HepG2 (cell line): ENCODE data around the gene PYGO2. TPM values are rescaled to one million over a fixed set of nuclear protein-coding genes. Genes with fewer than 3 reads are reported as not detected.

Experiments used
- AHR ChIP-seq: IDR thresholded peaks from 2 replicates; pipeline ENCODE4 v1.6.1; 2018; ENCODE audit warnings: missing genetic modification reagents, missing compliant biosample characterization
- BCL6 ChIP-seq: IDR thresholded peaks from 2 replicates; pipeline ENCODE4 v1.6.1; 2016; ENCODE audit warnings: missing genetic modification reagents, missing compliant biosample characterization
- CHD4 ChIP-seq: fragments of 200-600 bp; sonication (generic); IDR thresholded peaks from 2 replicates; pipeline ENCODE4 v1.7.0; 2017; ENCODE audit warnings: mild to moderate bottlenecking, low read length, borderline replicate concordance
- DR1 ChIP-seq: sonication (generic); formaldehyde crosslinking; IDR thresholded peaks from 2 replicates; pipeline ENCODE4 v1.8.0; 2021; ENCODE audit warnings: mild to moderate bottlenecking, missing genetic modification reagents, inconsistent platforms
- ESRRA ChIP-seq: sonication (generic); formaldehyde crosslinking; IDR thresholded peaks from 2 replicates; pipeline ENCODE4 v1.5.1; 2020; ENCODE audit warnings: mild to moderate bottlenecking, low read depth, missing genetic modification reagents
- FOSL2 ChIP-seq: sonication (generic); formaldehyde crosslinking; IDR thresholded peaks from 2 replicates; pipeline ENCODE4 v1.4.0; 2020; ENCODE audit warnings: missing genetic modification reagents
- KAT8 ChIP-seq: IDR thresholded peaks from 2 replicates; pipeline ENCODE4 v1.6.1; 2016; ENCODE audit warnings: missing genetic modification reagents, missing compliant biosample characterization
- LCORL ChIP-seq, 2 experiments: fragments of 450-650 bp in 1 of 2; sonication (generic) in 1 of 2; formaldehyde crosslinking in 1 of 2; IDR thresholded peaks; 2 replicates each; pipeline versions ENCODE4 v1.5.0 to v1.6.1; 2017 to 2020; ENCODE audit warnings: antibody characterized with exemption in 1 of 2, missing genetic modification reagents in 1 of 2
- PHF8 ChIP-seq: sonication (generic); formaldehyde crosslinking; IDR thresholded peaks from 2 replicates; pipeline ENCODE4 v1.5.0; 2020; ENCODE audit warnings: missing genetic modification reagents
- RBAK ChIP-seq: sonication (generic); formaldehyde crosslinking; IDR thresholded peaks from 2 replicates; pipeline ENCODE4 v1.5.1; 2020; ENCODE audit warnings: mild to moderate bottlenecking, missing genetic modification reagents
- RCOR2 ChIP-seq: IDR thresholded peaks from 2 replicates; pipeline ENCODE4 v1.6.1; 2016; ENCODE audit warnings: missing biosample characterization, missing genetic modification reagents
- TCF12 ChIP-seq, 2 experiments: fragments of 450-650 bp in 1 of 2; sonication (generic) in 1 of 2; formaldehyde crosslinking in 1 of 2; IDR thresholded peaks; 2 replicates each; pipeline versions ENCODE4 v1.6.1 to v1.8.0; 2017 to 2022; ENCODE audit warnings: antibody characterized with exemption in 1 of 2, mild to moderate bottlenecking in 1 of 2, missing genetic modification reagents in 1 of 2, moderate library complexity in 1 of 2
- TOE1 ChIP-seq: sonication (generic); formaldehyde crosslinking; IDR thresholded peaks from 2 replicates; pipeline ENCODE4 v1.4.0; 2020; ENCODE audit warnings: mild to moderate bottlenecking, missing genetic modification reagents
- U2AF2 ChIP-seq: fragments of 200-400 bp; formaldehyde crosslinking; IDR thresholded peaks from 2 replicates; pipeline ENCODE4 v1.6.1; 2017; ENCODE audit warnings: low read depth, mild to moderate bottlenecking, low read length
- ZNF331 ChIP-seq: sonication (generic); formaldehyde crosslinking; IDR thresholded peaks from 2 replicates; pipeline ENCODE4 v1.4.0; 2020; ENCODE audit warnings: missing genetic modification reagents
- ZNF350 ChIP-seq: sonication (generic); formaldehyde crosslinking; IDR thresholded peaks from 2 replicates; pipeline ENCODE4 v1.4.0; 2020; ENCODE audit warnings: mild to moderate bottlenecking, low read depth, missing genetic modification reagents, borderline replicate concordance
- ZNF558 ChIP-seq: sonication (generic); formaldehyde crosslinking; IDR thresholded peaks from 2 replicates; pipeline ENCODE4 v1.9.0; 2022; ENCODE audit warnings: mild to moderate bottlenecking, missing genetic modification reagents, borderline replicate concordance
- polyA plus RNA-seq, 8 experiments: library from polyadenylated mRNA; depleted of rRNA in 3 of 8; stranded (reverse) in 7 of 8; unstranded in 1 of 8; fragments of >200 nt; fragmentation: Illumina TruSeq in 4 of 8; extraction: Trizol in 4 of 8; gene quantifications; 2 replicates each; pipeline versions ENCODE4 v1.2.1 to v1.2.3, GENCODE V29; 2011 to 2016; ENCODE audit warnings: low read depth in 4 of 8, missing spikeins in 1 of 8, mixed read lengths in 1 of 8; ENCODE audit not compliant: insufficient read depth in 1 of 8
- total RNA-seq, 5 experiments: library from RNA; depleted of rRNA; stranded (reverse); fragments of >200 nt; fragmentation: Illumina TruSeq; extraction: Trizol; gene quantifications; 2 replicates each; pipeline ENCODE4 v1.2.3, GENCODE V29; 2016; ENCODE audit warnings: low read depth in 1 of 5
- TF ChIP-seq, protein P1 (sequence below): sonication (generic); formaldehyde crosslinking; IDR thresholded peaks from 2 replicates; pipeline ENCODE4 v1.4.0; 2020; ENCODE audit warnings: missing genetic modification reagents
- TF ChIP-seq, protein P2 (sequence below): sonication (generic); formaldehyde crosslinking; IDR thresholded peaks from 2 replicates; pipeline ENCODE4 v1.5.1; 2020; ENCODE audit warnings: mild to moderate bottlenecking, missing genetic modification reagents, borderline replicate concordance
- TF ChIP-seq, protein P3 (sequence below): sonication (generic); formaldehyde crosslinking; conservative IDR thresholded peaks from 2 replicates; pipeline ENCODE4 v1.4.0; 2020; ENCODE audit warnings: missing genetic modification reagents
- TF ChIP-seq, protein P4 (sequence below): sonication (generic); formaldehyde crosslinking; IDR thresholded peaks from 2 replicates; pipeline ENCODE4 v1.8.0; 2022; ENCODE audit warnings: missing genetic modification reagents, mild to moderate bottlenecking, inconsistent platforms, borderline replicate concordance
- TF ChIP-seq, protein P5 (sequence below), 2 experiments: sonication (generic) in 1 of 2; formaldehyde crosslinking in 1 of 2; IDR thresholded peaks; 2 replicates each; pipeline versions ENCODE4 v1.5.1 to v1.6.1; 2011 to 2020; ENCODE audit warnings: borderline replicate concordance in 1 of 2, low read depth in 1 of 2, low read length in 1 of 2, mild to moderate bottlenecking in 1 of 2, missing genetic modification reagents in 1 of 2, moderate library complexity in 1 of 2

PYGO2 gene
- total and polyA plus RNA-seq, 2 of the 13 experiments (the other 11 are each of a cell fraction or from before 2014, with no cell fraction given): 20.3 to 21.8 TPM

DNA sequence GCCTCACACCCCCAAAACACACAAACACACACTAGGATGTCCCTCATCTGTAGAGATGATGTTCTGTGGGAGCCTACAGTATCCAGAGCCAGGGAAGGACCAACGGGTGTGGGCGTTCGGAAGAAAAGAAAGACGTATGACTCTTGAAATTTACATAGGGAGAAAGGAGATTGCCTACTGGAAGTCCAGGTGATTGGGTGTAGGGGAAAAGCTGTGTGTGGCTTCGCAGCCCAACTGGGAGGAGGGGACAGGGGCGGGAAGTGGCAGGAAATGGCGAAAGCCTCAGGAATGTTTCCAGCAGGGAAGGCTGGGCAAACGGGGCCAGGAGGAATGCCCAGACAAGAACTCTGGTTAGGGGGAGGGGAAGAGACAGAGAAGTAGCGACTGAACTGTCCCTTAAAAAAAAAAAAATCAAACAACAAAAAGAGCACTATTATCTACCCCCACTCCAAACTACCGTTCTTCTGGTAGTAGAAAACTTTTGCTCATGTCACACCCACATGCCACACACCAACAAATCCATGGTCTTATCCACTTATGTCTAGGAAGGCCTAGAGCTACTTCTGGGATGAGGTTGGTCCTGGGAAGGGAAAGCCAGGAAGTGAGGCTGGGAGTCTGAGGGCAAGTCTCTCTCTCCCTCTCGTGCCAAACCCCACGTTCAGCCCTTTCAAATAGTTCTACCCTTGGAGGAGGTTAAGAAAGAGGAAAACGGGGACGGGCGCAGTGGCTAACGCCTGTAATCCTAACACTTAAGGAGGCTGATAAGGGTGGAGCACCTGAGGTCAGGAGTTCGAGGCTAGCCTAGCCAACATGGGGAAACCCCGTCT is 11.1 kb upstream of the PYGO2 start (continued):
- TF ChIP-seq ESRRA (CRISPR knock-in tag) (0 out of 2 replicates have a peak, but pooled peaks have one; percentile 39), PHF8 (no peak), TCF12 (IDR thresholded peaks at IDR 0.05) (no peak), TCF12 (CRISPR knock-in tag; IDR thresholded peaks at IDR 0.05) (no peak), TOE1 (CRISPR knock-in tag) (no peak), ZNF558 (CRISPR knock-in tag) (no peak), ZNF331 (CRISPR knock-in tag) (peak; percentile 66), RBAK (CRISPR knock-in tag) (no peak), CHD4 (no peak), KAT8 (CRISPR knock-in tag) (peak; percentile 59; the same call in 1 of the 2 replicates), RCOR2 (CRISPR knock-in tag) (no peak; the same call in 1 of the 2 replicates), ZNF350 (CRISPR knock-in tag) (no peak), DR1 (CRISPR knock-in tag) (no peak), FOSL2 (CRISPR knock-in tag) (peak; percentile 69), BCL6 (CRISPR knock-in tag) (peak; percentile 29; the same call in 1 of the 2 replicates), U2AF2 (no peak), LCORL (IDR thresholded peaks at IDR 0.05) (no peak), LCORL (CRISPR knock-in tag; IDR thresholded peaks at IDR 0.05) (peak; percentile 58), AHR (CRISPR knock-in tag) (no peak)
- TF ChIP-seq, protein P1, sequence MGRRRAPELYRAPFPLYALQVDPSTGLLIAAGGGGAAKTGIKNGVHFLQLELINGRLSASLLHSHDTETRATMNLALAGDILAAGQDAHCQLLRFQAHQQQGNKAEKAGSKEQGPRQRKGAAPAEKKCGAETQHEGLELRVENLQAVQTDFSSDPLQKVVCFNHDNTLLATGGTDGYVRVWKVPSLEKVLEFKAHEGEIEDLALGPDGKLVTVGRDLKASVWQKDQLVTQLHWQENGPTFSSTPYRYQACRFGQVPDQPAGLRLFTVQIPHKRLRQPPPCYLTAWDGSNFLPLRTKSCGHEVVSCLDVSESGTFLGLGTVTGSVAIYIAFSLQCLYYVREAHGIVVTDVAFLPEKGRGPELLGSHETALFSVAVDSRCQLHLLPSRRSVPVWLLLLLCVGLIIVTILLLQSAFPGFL (CRISPR knock-in tag): no peak
- TF ChIP-seq, protein P2, sequence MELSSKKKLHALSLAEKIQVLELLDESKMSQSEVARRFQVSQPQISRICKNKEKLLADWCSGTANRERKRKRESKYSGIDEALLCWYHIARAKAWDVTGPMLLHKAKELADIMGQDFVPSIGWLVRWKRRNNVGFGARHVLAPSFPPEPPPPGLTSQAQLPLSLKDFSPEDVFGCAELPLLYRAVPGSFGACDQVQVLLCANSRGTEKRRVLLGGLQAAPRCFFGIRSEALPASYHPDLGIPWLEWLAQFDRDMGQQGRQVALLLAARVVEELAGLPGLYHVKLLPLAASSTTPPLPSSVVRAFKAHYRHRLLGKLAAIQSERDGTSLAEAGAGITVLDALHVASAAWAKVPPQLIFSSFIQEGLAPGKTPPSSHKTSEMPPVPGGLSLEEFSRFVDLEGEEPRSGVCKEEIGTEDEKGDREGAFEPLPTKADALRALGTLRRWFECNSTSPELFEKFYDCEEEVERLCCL: no peak
- TF ChIP-seq, protein P3, sequence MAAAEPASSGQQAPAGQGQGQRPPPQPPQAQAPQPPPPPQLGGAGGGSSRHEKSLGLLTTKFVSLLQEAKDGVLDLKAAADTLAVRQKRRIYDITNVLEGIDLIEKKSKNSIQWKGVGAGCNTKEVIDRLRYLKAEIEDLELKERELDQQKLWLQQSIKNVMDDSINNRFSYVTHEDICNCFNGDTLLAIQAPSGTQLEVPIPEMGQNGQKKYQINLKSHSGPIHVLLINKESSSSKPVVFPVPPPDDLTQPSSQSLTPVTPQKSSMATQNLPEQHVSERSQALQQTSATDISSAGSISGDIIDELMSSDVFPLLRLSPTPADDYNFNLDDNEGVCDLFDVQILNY (CRISPR knock-in tag): no peak
- TF ChIP-seq, protein P4, sequence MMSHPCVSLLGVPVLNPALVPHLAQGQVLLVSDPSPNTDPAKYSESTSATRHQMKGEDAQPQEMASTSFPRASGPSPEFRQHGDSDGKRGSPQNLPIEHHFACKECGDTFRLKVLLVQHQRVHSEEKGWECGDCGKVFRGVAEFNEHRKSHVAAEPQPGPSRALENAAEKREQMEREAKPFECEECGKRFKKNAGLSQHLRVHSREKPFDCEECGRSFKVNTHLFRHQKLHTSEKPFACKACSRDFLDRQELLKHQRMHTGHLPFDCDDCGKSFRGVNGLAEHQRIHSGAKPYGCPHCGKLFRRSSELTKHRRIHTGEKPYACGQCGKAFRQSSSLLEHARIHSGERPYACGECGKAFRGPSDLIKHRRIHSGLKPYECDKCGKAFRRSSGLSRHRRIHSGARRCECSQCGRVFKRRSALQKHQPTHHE (CRISPR knock-in tag): no peak
- TF ChIP-seq, protein P5, sequence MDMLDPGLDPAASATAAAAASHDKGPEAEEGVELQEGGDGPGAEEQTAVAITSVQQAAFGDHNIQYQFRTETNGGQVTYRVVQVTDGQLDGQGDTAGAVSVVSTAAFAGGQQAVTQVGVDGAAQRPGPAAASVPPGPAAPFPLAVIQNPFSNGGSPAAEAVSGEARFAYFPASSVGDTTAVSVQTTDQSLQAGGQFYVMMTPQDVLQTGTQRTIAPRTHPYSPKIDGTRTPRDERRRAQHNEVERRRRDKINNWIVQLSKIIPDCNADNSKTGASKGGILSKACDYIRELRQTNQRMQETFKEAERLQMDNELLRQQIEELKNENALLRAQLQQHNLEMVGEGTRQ (IDR thresholded peaks at IDR 0.05; ENCODE audit: low read depth, low read length): no peak
- TF ChIP-seq, protein P5 (CRISPR knock-in tag; IDR thresholded peaks at IDR 0.05; ENCODE audit: borderline replicate concordance): no peak
